H54 (cell line): ENCODE data around the gene DDX10.
"Not testable (repeated sequence)": the region's sequence is repeated elsewhere in the genome, so short reads cannot be mapped to it uniquely, and the experiment has no call there.

Experiments
- DNase-seq: peaks from one replicate; pipeline ENCODE4 v3.0.0; 2011; ENCODE audit warnings: low spot score, mixed read lengths; ENCODE audit not compliant: insufficient read length
- FAIRE-seq: peaks from 3 replicates; lab custom pipeline; 2011; peaks lifted over from hg19 to GRCh38; lab: Jason Lieb, UNC
- POLR2A ChIP-seq: IDR thresholded peaks from 2 replicates; pipeline ENCODE4 v1.6.1; 2011; ENCODE audit warnings: low read depth, mild to moderate bottlenecking, low read length

Gene DDX10

DNA sequence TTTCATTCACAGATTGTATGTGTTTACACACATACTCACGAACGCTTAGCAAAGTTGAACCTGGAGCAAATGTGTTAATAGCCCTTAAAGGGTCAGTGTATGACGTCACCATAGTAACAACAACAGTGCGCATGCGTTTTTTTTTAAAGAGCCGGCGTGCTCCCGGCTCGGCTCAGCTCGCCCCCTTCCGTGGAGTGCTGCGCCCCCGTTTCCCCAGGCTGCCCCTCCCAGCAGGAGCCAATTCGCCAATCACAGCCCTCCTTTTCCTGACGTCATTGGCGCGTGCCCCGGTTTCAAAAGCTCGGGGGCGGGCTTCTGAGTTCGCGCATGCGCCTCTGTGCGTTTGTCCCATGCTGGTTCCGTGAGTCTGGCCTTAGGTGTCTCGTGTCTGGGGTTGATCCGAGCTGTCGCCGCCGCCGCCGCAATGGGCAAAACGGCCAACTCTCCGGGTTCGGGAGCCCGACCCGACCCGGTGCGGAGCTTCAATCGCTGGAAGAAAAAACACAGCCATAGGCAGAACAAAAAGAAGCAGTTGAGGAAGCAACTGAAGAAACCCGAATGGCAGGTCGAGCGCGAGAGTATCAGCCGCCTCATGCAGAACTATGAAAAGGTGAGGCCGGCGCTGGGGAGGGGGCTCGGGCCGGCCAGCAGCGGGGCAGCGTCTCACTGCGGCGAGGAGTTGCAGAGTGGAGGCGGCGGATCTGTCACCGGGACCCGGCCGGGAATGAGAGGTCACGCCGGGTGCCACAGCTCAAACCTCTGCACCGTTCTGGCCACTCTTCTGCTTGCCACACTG, at the start of gene DDX10:
Gene DDX10 (plus strand): TSS at position 340 of the 796 bp plus-strand sequence. CDS start 85 bp downstream, at position 425.
- DNase-seq (peak; percentile 68), FAIRE-seq (peak; percentile 95)
- TF ChIP-seq POLR2A, result peak; percentile 28; the same call in 1 of the 2 replicates

DNA sequence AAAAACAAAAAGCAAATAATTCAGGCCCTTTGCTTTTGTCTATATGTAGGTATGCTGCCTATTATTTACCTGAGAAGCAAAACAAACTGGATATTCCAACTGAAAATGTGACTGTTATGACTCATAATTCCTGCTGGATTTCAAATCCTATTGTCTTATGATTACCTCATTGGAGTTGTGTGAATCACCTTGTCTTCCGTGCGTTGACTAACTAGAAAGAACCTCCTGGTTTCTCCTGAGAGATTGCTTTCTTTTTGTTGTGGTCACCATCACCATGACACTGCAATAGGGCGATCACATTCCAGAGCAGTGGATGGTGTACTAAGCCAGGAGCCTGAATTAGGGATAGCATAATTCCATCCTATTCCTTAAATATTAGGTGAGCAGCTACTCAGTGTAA, 48.3 kb upstream of the DDX10 start:
- peak; percentile 50 for DNase-seq
- TF ChIP-seq POLR2A, result no peak
- peak; percentile 92 for FAIRE-seq

DNA sequence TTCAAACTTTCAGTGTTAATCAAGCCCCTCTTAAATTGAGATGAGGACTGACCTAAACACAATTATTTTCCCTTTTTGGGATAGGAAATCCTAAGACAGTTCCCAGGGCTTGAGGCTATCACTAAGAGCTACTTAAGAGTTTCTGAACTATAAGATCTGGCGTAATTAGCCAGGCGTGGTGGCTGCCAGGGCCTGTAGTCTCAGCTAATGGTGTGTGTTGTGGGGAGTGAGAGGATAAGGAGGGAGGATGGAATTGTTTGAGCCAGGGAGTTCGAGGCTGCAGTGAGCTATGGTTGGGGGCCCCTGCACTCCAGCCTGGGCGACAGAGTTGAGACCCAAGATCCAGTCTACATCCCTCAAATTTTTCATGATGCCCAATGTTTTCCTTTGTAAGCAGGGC, 47.8 kb upstream of the DDX10 start:
- DNase-seq (no peak), FAIRE-seq (no peak)
- TF ChIP-seq POLR2A, result no peak

DNA sequence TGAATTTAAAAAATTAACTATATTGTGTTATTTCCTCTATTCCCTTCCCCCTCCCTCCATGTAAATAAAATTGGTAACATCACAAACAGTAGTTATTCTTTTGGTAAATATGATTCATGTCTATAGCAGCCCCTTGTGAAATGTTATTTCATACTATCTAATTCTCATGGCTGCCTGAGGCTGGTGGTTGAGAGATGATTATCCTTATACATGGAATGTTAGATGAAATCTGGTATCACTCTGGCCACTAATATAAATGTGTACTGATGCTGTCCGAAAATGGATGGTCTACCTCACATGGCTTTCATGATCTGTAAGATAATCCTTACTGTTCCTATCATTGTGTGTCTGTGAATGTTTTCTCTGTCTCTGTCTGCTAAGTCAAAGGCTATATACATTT, 46.3 kb upstream of the DDX10 start:
- no peak for TF ChIP-seq POLR2A
- no peak for FAIRE-seq
- DNase-seq, result no peak

DNA sequence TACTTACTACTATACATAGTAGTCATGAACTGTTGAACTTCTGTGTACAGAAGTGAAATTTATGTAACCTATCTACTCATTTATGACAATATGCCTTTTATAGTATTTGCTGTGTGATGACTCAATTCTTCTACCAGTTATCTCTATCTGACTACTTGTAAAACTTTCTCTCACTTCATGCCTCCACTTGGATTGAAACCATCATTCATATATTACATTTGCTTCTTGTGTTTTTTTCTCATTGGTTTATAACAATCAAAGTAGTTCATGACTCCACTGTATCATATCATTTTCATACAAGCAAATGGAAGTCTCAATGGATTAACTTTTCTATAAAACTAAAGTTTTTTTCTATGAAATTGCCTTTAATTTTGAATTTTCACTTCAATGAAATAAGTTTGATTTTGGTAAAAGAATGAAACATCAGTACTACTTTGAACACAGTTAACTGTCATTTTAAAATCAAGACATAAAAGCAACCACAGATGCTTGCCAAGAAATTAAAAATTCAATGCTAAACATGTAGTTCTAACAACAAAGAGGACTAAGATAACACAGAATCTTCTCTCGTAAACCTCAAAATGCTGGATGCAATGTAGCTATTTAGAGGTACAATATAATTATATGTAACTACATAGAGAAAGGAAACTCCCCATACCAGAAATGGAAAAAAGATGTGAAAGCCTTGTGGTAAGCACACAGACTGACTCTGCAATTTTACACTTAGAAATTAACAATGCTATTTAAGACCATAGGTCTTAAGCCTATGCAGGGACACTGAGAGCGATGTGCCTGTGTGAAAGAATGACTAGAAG, 43.7 kb upstream of the DDX10 start:
- DNase-seq (no peak), FAIRE-seq (no peak)

DNA sequence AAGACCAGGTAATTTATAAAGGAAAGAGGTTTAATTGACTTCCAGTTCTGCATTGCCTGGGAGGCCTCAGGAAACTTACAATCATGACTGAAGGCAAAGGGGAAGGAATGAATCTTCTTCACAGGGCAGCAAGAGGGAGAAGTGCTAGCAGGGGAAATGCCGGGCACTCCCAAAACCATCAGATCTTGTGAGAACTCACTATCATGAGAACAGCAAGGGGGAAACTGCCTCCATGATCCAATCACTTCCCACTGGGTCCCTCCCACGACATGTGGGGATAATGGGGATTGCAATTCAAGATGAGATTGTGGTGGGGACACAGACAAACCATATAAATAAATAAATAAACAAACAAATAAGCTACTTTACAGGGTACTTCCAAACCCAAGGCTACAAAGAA, 42.5 kb upstream of the DDX10 start:
- FAIRE-seq, result no peak
- DNase-seq, result no peak
- no peak for TF ChIP-seq POLR2A

More for the DNA sequence above, 43.7 kb upstream of the DDX10 start:
- no peak for TF ChIP-seq POLR2A

DNA sequence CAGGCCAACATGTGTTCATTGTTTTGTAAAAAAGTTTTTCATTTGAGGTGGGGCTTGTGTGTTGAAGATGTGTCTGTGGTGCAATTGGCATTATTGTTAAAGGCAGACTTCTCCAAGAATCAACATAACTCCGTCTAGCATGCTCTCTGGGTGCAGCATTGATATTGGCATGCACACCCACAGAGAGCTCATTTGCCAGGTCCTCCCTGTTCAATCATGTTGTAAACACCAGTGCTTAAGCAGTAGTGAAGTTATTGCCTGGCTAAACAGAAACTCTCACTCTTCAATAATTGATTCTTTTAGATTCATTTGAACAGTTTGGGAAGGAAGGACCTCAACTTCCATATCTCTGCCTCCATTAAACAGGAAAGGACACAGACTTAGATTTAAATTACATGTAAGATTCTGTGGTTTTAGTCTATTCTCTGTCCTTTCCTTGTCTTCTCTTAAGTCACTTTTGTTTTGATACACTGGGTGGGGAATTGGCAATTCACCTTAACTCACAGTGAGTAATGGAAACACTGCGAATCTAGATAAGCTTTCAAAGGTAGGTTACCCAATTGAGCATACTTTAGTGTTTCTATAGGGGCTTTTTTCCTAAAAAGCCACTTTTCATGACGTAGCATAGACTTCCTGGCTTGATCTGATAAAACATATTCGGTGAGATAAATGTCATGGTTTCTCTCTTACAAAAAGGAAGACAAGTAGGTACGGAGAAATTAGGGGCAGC, 40.5 kb upstream of the DDX10 start:
- TF ChIP-seq POLR2A, result no peak
- DNase-seq (no peak), FAIRE-seq (no peak)

DNA sequence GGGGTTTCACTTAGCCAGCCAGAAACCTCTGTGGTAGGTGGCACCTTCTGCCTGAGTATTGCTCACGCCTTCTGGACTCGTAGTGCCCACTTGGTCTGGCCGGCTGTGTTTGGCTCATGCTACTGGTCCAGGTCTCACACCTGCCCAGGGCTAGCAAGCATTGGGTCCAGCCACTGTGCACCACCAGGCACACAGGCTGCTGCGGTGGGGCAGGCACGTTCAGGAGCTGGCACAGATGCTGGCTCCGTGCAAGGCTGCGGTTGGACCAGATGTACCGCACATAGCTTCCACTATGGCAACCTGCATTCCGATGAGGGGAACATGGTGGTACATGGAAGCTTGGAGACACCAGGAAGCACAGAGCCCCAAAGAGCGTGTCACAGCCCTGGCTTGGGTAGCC, 36.5 kb upstream of the DDX10 start:
- FAIRE-seq (no peak), DNase-seq (no peak)
- TF ChIP-seq POLR2A, result no peak

DNA sequence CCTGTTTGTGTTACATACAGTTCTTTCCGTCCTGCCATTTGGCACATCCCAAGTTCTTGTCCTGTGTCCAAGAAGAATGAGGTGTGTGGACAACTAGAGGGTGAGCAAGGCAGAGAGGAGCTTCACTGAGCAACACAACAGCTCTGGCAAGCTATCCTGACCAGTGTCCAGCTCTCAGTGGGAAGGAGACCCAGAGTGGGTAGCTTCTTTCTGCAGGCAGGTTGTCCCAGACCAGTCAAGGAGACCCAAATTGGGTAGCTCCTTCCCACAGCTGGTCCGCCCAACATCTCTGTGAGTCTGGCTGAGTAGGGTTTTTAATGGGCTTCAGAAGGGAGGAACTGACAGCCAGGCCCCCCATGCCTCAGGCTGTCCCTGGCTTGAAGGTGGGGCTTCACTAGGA, 36.1 kb upstream of the DDX10 start:
- DNase-seq (no peak), FAIRE-seq (no peak)
- TF ChIP-seq POLR2A, result no peak

DNA sequence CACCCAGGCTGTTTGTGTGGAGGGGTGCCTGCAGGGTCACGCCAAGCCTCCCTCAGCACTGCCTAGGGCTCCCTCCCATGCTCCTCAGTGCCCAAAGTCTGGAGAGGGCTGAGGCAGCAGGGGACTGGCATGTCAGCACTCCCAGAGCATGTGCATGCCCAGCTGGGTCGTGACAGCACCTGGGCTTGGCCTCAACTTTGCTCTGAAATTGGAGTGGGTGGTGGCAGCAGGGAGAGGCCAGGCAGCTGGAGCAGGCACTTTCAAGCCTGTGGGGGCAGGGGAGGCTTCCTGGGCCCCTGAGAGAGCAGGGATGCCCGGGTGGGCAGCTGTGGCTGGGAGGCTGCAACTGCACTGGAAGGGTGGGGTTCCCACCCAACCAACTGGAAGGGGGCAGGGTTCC, 35.6 kb upstream of the DDX10 start:
- DNase-seq (no peak), FAIRE-seq (no peak)
- TF ChIP-seq POLR2A, result no peak

DNA sequence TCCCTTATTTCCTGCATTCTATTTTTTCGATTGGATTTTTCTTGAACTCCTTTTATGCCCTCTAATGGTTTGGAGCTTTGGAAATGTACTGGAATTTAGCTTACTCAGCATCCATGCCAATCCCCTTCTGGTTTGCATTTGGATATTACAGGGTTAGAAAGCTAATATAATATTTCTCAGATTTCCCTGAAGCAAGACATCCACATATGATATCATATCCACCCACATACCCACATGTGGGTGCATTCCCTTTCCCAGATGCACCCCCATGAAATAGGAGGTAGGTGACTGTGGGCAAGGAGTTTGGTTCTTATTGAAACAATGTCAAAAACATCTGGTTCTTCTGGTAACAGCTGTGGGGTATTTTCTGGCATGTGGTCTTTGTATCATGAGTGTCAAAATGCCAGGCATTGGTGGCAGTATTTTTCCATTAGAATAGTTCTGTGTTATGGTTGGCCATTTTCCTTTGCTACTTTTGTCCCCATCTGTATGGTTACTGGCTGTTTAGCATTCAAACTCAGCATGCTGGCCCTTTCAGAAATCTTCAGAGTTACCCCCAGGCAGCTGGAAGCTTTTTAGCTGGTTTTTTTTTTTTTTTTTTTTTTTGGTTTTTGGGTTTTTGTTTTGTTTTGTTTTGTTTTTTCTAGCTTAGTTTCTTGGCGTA, 32.7 kb upstream of the DDX10 start:
- no peak for TF ChIP-seq POLR2A
- FAIRE-seq (no peak), DNase-seq (no peak)

DNA sequence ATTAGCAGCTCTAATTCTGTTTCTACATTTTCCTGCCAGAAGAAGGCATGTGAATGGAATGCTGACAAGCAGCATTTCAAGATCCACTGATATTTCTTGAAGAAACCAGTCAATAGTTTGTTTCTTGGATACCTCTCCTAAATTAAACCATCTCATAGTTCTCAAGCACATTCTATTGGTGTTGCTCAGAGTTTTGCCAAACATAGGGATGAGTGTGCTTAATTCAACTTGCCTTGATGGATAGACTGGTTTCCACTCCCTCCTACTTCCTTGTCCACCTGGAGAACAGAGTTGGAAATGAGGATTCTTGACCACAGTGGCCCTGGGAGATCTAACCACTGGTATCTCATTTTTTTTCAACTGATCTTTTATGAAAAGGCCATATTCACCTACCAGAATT, 29.8 kb upstream of the DDX10 start:
- no peak for TF ChIP-seq POLR2A
- DNase-seq (no peak), FAIRE-seq (no peak)

DNA sequence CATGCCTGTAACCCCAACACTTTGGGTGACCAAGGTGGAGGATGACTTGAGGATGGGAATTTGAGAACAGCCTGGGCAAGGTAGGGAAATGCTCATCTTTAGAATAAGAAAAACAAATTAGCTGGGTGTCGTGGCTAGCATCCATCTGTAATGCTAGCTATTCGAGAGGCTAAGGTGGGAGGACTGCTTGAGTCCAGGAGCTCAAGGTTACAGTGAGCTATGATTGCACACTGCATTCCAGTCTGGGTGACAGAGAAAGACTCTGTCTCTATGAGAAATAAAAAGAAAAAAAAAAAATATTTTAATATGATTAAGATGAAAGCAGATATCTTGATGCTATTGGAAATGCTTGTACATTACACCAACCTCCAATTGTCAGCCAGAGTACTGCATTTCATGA, 28.6 kb upstream of the DDX10 start:
- DNase-seq (no peak), FAIRE-seq (no peak)
- TF ChIP-seq POLR2A, result no peak

DNA sequence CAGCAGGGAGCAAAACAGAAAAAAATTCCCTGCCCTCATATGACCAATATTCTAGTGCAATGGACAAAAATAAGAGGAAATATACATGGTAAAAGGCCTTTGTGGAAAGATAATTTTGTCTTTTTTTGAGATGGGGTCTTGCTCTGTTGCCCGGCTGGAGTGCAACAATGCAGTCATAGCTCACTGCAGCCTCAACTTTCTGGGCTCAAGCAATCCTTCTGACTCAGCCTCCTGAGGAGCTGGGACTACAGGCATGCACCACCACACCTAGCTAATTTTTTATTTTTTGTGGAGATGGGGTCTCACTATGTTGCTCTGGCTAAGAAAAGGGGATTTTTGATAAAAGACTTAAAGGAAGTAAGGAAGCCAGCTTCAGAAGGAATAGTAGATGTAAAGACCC, 25.7 kb upstream of the DDX10 start:
- FAIRE-seq (no peak), DNase-seq (no peak)
- no peak for TF ChIP-seq POLR2A

DNA sequence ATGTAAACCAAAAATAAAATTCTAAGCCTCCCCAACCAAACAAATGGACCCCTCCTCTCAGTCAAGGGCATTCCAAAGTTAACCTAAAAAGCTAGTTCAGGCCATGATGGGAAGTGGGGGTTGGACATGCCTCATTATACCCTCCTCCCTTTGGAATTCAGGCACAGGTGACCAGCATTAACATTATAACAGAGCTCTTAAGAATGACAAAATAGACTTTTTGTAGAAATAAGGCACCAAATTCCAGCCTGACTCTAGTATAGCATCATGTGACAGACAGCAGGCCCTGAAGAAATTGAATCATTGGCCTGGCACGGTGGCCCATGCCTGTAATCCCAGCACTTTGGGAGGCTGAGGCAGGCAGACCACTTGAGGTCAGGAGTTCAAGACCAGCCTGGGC, 23.1 kb upstream of the DDX10 start:
- not testable (repeated sequence) for DNase-seq, FAIRE-seq
